Adipocyte (in vitro differentiated cells): ENCODE measurements around the gene IL37.
A peak's percentile ranks its signal among the peaks of the same experiment; 100 is the strongest.
"Not testable (repeated sequence)": the region's sequence is repeated elsewhere in the genome, so short reads cannot be mapped to it uniquely, and the experiment has no call there.

ENCODE experiments used
- DNase-seq: peaks from one replicate; pipeline ENCODE4 v3.0.0-alpha.2; 2015; ENCODE audit warnings: low read depth
- H3K27me3 ChIP-seq: replicated peaks from 2 replicates; pipeline ENCODE4 v1.7.0; 2013; ENCODE audit warnings: mild to moderate bottlenecking, low read length, moderate library complexity; ENCODE audit not compliant: control insufficient read depth, insufficient read depth
- H3K36me3 ChIP-seq: 2 replicates; pipeline ENCODE4 v1.7.0; 2013; ENCODE audit warnings: low read length, mild to moderate bottlenecking, moderate library complexity; ENCODE audit not compliant: control insufficient read depth, insufficient read depth, severe bottlenecking
- H3K4me1 ChIP-seq: 2 replicates; pipeline ENCODE4 v1.7.0; 2013; ENCODE audit warnings: mild to moderate bottlenecking, low read length, moderate library complexity; ENCODE audit not compliant: control insufficient read depth, insufficient read depth
- H3K4me3 ChIP-seq: 2 replicates; pipeline ENCODE4 v1.7.0; 2013; ENCODE audit warnings: mild to moderate bottlenecking, low read length, moderate library complexity
- H3K9ac ChIP-seq: 2 replicates; pipeline ENCODE4 v1.7.0; 2013; ENCODE audit warnings: mild to moderate bottlenecking, low read length, moderate library complexity
- H3K9me3 ChIP-seq: 2 replicates; pipeline ENCODE4 v1.7.0; 2013; ENCODE audit warnings: mild to moderate bottlenecking, low read length, moderate library complexity; ENCODE audit not compliant: control insufficient read depth

The IL37 gene

GRCh38 chr2:112924821-112925220, 13.9 kb downstream of the IL37 start:
- Histone ChIP-seq H3K9ac (no peak overlapping the region), H3K4me3 (no peak overlapping the region), H3K4me1 (peaks cover 10% of the 10 kb centered on the region), H3K36me3 (no peaks in the 10 kb centered on the region), H3K27me3 (peaks cover 16% of the 10 kb centered on the region), H3K9me3 (no peaks in the 10 kb centered on the region)
- no peak for DNase-seq

GRCh38 chr2:112926707-112927106, 15.7 kb downstream of the IL37 start:
- Histone ChIP-seq H3K27me3 (peaks cover 24% of the 10 kb centered on the region), H3K36me3 (no peaks in the 10 kb centered on the region), H3K9ac (no peak overlapping the region), H3K4me3 (no peak overlapping the region), H3K9me3 (no peaks in the 10 kb centered on the region), H3K4me1 (peaks cover 10% of the 10 kb centered on the region)
- no peak for DNase-seq

- Histone ChIP-seq H3K4me3 (no peak overlapping the region), H3K27me3 (peaks cover 28% of the 10 kb centered on the region), H3K36me3 (no peaks in the 10 kb centered on the region), H3K9me3 (no peaks in the 10 kb centered on the region), H3K4me1 (peaks cover 10% of the 10 kb centered on the region), H3K9ac (no peak overlapping the region)
- DNase-seq, result no peak
Measured at GRCh38 chr2:112927745-112928144, 16.8 kb downstream of the IL37 start.

- Histone ChIP-seq H3K27me3 (peaks cover 29% of the 10 kb centered on the region), H3K36me3 (no peaks in the 10 kb centered on the region), H3K4me3 (no peak overlapping the region), H3K9ac (no peak overlapping the region), H3K4me1 (no peaks in the 10 kb centered on the region), H3K9me3 (no peaks in the 10 kb centered on the region)
- no peak for DNase-seq
Measured at GRCh38 chr2:112933261-112933660, 22.3 kb downstream of the IL37 start.

GRCh38 chr2:112934117-112934516, 23.2 kb downstream of the IL37 start:
- H3K9me3 ChIP-seq, H3K9ac ChIP-seq, H3K4me3 ChIP-seq, H3K4me1 ChIP-seq, H3K36me3 ChIP-seq, DNase-seq: not testable (repeated sequence)
- peaks cover 25% of the 10 kb centered on the region for H3K27me3 ChIP-seq

GRCh38 chr2:112936927-112937232, 25.9 kb downstream of the IL37 start:
- no peak for DNase-seq
- H3K27me3 ChIP-seq, result peaks cover 22% of the 10 kb centered on the region
- H3K36me3 ChIP-seq, result no peaks in the 10 kb centered on the region
- H3K9me3 ChIP-seq, result no peaks in the 10 kb centered on the region
- no peak overlapping the region for H3K9ac ChIP-seq
- no peaks in the 10 kb centered on the region for H3K4me1 ChIP-seq
- no peak overlapping the region for H3K4me3 ChIP-seq

GRCh38 chr2:112938904-112939303, 27.9 kb downstream of the IL37 start:
- Histone ChIP-seq H3K36me3 (no peaks in the 10 kb centered on the region), H3K4me3 (no peak overlapping the region), H3K4me1 (no peaks in the 10 kb centered on the region), H3K27me3 (peaks cover 11% of the 10 kb centered on the region), H3K9me3 (no peaks in the 10 kb centered on the region), H3K9ac (no peak overlapping the region)
- no peak for DNase-seq

- Histone ChIP-seq H3K4me3 (no peak overlapping the region), H3K36me3 (no peaks in the 10 kb centered on the region), H3K4me1 (no peaks in the 10 kb centered on the region), H3K27me3 (peaks cover 11% of the 10 kb centered on the region), H3K9me3 (peaks cover under 1% of the 10 kb centered on the region), H3K9ac (no peak overlapping the region)
- no peak for DNase-seq
Measured at GRCh38 chr2:112939425-112939824, 28.5 kb downstream of the IL37 start.

- Histone ChIP-seq H3K4me1 (no peaks in the 10 kb centered on the region), H3K4me3 (no peak overlapping the region), H3K36me3 (no peaks in the 10 kb centered on the region), H3K9me3 (peaks cover 16% of the 10 kb centered on the region), H3K27me3 (peaks cover 11% of the 10 kb centered on the region), H3K9ac (no peak overlapping the region)
- DNase-seq, result no peak
Measured at GRCh38 chr2:112940859-112941625, 30.1 kb downstream of the IL37 start.

- H3K27me3 ChIP-seq, result peaks cover 15% of the 10 kb centered on the region
- H3K9me3 ChIP-seq, result peaks cover 19% of the 10 kb centered on the region
- H3K9ac ChIP-seq, result no peak overlapping the region
- no peaks in the 10 kb centered on the region for H3K4me1 ChIP-seq
- H3K36me3 ChIP-seq, result no peaks in the 10 kb centered on the region
- DNase-seq, result peak; percentile 88
- no peak overlapping the region for H3K4me3 ChIP-seq
Measured at GRCh38 chr2:112941753-112942653, 31.0 kb downstream of the IL37 start.

- Histone ChIP-seq H3K9ac (no peak overlapping the region), H3K9me3 (peaks cover 24% of the 10 kb centered on the region), H3K36me3 (no peaks in the 10 kb centered on the region), H3K4me3 (no peak overlapping the region), H3K27me3 (peaks cover 18% of the 10 kb centered on the region), H3K4me1 (no peaks in the 10 kb centered on the region)
- DNase-seq, result peak; percentile 8
Measured at GRCh38 chr2:112942654-112943002, 31.7 kb downstream of the IL37 start.
